BJ (cell line): ENCODE data around the gene KIF26B. TPM values are rescaled to one million over a fixed set of nuclear protein-coding genes. Genes with fewer than 3 reads are reported as not detected.

ENCODE experiments used
- CTCF ChIA-PET: fragments of 350-600 bp; formaldehyde crosslinking; extraction: SDS; loops from one replicate; lab custom pipeline; 2021; ENCODE audit warnings: antibody characterized with exemption, inconsistent platforms; lab: Yijun Ruan, JAX
- POLR2A ChIA-PET: fragments of 300-600 bp; sonication (Branson Sonifier 250); formaldehyde crosslinking; extraction: SDS; loops from one replicate; lab custom pipeline; 2021; ENCODE audit warnings: antibody characterized with exemption; lab: Charles Lee
- DNase-seq: peaks from one replicate; pipeline ENCODE4 v3.0.0-alpha.2; 2011; ENCODE audit warnings: low read depth
- H3K27me3 ChIP-seq: 2 replicates; pipeline ENCODE4 v1.6.0; 2011; ENCODE audit warnings: low read length; ENCODE audit not compliant: control insufficient read depth, insufficient read depth
- H3K36me3 ChIP-seq: 2 replicates; pipeline ENCODE4 v1.5.1; 2011; ENCODE audit warnings: low read length; ENCODE audit not compliant: control insufficient read depth, insufficient read depth
- H3K4me3 ChIP-seq: 2 replicates; pipeline ENCODE4 v1.5.1; 2011; ENCODE audit warnings: low read depth, mild to moderate bottlenecking, control low read depth, low read length
- polyA plus RNA-seq: library from polyadenylated mRNA; depleted of rRNA; stranded (reverse); fragments of >200 nt; gene quantifications from 2 replicates; pipeline ENCODE4 v1.2.3, GENCODE V29; 2011
- TF ChIP-seq, protein P1 (sequence below): IDR thresholded peaks from 2 replicates; pipeline ENCODE4 v1.5.1; 2011; ENCODE audit warnings: low read depth, mild to moderate bottlenecking, control low read depth, inconsistent platforms, low read length, moderate library complexity; ENCODE audit not compliant: insufficient read depth

The KIF26B gene
- polyA plus RNA-seq, 1 experiment: 2.8 TPM

DNA sequence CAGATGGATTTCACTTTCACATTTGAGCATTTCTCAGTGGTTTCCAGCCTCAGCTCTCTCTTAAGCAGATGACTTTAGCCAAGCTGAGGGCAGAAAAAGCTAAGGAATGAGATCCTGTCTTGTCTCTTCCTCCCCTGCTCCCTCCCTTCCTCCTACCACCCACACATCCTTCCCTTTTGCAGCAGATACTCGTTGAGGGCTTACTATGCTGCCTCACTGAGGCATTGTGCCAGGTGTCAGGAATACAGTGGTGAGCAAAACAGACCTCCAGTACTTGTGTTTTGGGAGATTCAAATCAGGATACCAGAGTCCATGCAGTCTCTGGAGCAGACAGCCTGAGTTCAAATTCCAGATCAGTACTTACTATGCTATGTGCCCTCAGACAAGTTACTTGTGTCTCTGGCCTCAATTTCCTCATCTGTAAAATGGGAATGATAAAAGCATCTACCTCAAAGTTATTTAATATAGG is 43.2 kb downstream of the KIF26B start:
- TF ChIP-seq, protein P1, sequence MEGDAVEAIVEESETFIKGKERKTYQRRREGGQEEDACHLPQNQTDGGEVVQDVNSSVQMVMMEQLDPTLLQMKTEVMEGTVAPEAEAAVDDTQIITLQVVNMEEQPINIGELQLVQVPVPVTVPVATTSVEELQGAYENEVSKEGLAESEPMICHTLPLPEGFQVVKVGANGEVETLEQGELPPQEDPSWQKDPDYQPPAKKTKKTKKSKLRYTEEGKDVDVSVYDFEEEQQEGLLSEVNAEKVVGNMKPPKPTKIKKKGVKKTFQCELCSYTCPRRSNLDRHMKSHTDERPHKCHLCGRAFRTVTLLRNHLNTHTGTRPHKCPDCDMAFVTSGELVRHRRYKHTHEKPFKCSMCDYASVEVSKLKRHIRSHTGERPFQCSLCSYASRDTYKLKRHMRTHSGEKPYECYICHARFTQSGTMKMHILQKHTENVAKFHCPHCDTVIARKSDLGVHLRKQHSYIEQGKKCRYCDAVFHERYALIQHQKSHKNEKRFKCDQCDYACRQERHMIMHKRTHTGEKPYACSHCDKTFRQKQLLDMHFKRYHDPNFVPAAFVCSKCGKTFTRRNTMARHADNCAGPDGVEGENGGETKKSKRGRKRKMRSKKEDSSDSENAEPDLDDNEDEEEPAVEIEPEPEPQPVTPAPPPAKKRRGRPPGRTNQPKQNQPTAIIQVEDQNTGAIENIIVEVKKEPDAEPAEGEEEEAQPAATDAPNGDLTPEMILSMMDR: no peak
- no peaks in the 10 kb centered on the region for H3K27me3 ChIP-seq
- CTCF ChIA-PET: interaction anchor here (1.0 to 1.8 kb wide), 3 partner anchors 18 to 38 kb away, joined by 3 to 4 read pairs (median 3); no protein-coding TSS in a partner anchor
- POLR2A ChIA-PET: no interaction called here
- H3K4me3 ChIP-seq: peak overlapping the region; percentile 10; the same call in 1 of the 2 replicates
- no peaks in the 10 kb centered on the region; the same call in 1 of the 2 replicates for H3K36me3 ChIP-seq
- peak; percentile 75 for DNase-seq

DNA sequence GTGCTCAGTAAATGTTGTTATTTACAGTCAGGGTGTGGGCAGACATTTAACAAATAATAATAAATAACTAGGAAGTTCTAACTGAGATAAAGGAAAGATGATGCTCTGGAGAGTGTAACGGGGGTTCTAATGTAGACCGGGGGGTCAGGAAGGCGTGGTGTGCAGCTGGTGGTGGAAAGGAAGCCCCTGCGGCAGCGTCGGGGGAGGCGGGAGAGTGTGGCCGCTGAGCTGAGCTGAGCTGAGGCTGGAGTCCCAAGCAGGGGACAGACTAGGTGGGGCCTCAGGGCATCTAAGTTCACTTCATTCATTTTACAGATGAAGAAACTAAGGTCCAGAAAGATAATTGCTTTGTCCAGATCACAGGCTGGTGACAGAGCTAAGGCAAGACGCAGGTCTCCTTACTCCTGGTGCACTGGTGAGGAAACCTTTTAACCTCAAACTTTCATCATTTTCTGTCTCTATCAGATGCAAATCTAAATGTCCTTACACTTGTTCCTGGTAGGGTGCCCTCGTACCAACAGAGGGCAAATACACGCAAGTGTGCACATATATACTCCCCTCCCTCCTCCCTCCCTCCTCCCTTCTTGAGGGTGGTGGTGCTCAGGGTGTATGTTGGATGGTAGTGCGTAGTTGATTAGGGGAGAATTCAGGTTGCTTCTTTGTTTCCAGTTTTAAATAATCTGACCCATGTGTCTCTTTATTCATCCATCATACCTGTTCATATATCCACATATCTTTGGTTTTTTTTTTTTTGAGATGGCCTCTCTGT is 44.1 kb downstream of the KIF26B start:
- POLR2A ChIA-PET: no interaction called here
- Histone ChIP-seq H3K27me3 (no peaks in the 10 kb centered on the region), H3K36me3 (no peaks in the 10 kb centered on the region; the same call in 1 of the 2 replicates), H3K4me3 (no peak overlapping the region)
- CTCF ChIA-PET: interaction anchor here (1.8 kb wide), 1 partner anchor 39 kb away, joined by 3 read pairs; no protein-coding TSS in a partner anchor
- TF ChIP-seq, protein P1: no peak
- no peak for DNase-seq

DNA sequence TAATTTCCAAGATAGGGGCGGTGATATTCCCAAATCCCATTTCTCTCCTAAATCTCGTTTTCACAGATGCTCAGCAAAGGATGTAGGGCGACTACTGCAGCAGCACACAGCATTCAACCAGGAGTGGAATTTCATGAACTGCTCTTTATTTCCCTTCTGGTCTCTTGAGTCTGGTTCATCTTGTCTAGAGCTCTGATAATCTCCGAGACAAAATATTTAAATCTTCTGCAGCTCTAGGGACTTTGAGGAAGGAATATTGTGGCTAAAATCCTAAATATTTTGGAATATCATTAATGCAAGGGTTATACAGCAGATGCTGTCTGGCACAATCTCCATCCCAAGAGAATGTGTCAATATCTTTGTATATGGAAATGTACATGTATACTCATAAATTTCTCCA is 45.4 kb downstream of the KIF26B start:
- TF ChIP-seq, protein P1: no peak
- ChIA-PET CTCF (no interaction called here), POLR2A (no interaction called here)
- H3K36me3 ChIP-seq: no peaks in the 10 kb centered on the region; the same call in 1 of the 2 replicates
- no peaks in the 10 kb centered on the region for H3K27me3 ChIP-seq
- no peak for DNase-seq
- no peak overlapping the region for H3K4me3 ChIP-seq

DNA sequence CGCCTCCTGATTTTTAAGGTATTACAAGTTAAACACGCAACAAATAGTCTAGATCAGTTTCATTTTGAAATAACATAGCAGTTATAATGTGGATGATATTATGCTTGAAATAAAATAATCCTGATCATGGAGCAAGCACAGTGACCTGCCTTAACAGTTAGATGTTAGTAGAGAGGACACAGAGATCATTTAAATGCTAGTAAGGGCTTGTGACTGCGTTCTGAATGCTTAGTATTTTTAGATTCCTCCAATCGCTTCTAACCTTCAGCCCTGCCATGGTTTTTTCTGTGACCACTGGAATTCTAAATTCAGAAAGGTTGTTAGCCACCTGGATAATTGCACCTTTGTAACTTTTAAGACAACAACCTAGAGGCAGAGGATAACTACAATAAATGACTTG is 46.4 kb downstream of the KIF26B start:
- ChIA-PET POLR2A (interaction anchor here (0.6 kb wide), 1 partner anchor 180 kb away, joined by 4 read pairs; no protein-coding TSS in a partner anchor), CTCF (no interaction called here)
- no peak for DNase-seq
- H3K27me3 ChIP-seq: no peaks in the 10 kb centered on the region
- TF ChIP-seq, protein P1: no peak
- no peak overlapping the region for H3K4me3 ChIP-seq
- no peaks in the 10 kb centered on the region; the same call in 1 of the 2 replicates for H3K36me3 ChIP-seq

DNA sequence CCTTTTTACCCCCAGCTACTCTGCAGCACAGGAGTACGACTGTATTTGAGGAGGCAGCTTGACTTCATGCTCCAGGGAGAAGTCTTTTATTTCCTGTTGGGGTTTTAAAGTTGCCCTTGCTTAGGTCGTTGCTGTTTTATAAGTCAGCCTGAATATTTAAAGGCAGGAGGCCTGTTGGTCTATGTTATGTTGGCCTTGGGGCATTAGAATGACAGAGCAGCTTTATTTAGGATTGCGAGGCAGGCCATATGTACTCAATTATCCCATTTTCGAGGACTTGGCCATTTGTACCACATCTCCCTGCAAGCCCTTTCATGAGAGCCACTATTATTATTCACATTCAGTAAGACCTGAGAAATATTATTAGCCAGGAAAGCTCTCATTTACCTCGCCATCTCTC is 47.0 kb downstream of the KIF26B start:
- CTCF ChIA-PET: no interaction called here
- TF ChIP-seq, protein P1: no peak
- no peaks in the 10 kb centered on the region for H3K27me3 ChIP-seq
- DNase-seq: peak; percentile 18
- H3K36me3 ChIP-seq: no peaks in the 10 kb centered on the region; the same call in 1 of the 2 replicates
- POLR2A ChIA-PET: interaction anchor here (0.5 to 0.6 kb wide), 3 partner anchors 45 to 882 kb away, joined by 4 to 9 read pairs (median 6); no protein-coding TSS in a partner anchor
- no peak overlapping the region for H3K4me3 ChIP-seq
